ENCODE data around the gene LRRC43.

The LRRC43 gene

GRCh38 chr12:122182887-122183587 is at the start of gene LRRC43:
Gene LRRC43 (plus strand): TSS chr12:122183123. CDS start chr12:122183145, 22 bp downstream.
- no peak for DNase-seq (ENCODE audit: low read depth in 2 of 2)

GRCh38 chr12:122133192-122133950 is 49.6 kb upstream of the LRRC43 start:
- DNase-seq (ENCODE audit: low read depth in 2 of 2) = no peak

- DNase-seq (ENCODE audit: low read depth in 2 of 2) = no peak
Measured at GRCh38 chr12:122135437-122136031, 47.4 kb upstream of the LRRC43 start.

- no peak for DNase-seq (ENCODE audit: low read depth in 2 of 2)
Measured at GRCh38 chr12:122137229-122137628, 45.7 kb upstream of the LRRC43 start.

- no peak for DNase-seq (ENCODE audit: low read depth in 2 of 2)
Measured at GRCh38 chr12:122137681-122138080, 45.2 kb upstream of the LRRC43 start.

GRCh38 chr12:122138181-122138580 is 44.7 kb upstream of the LRRC43 start:
- no peak for DNase-seq (ENCODE audit: low read depth in 2 of 2)

GRCh38 chr12:122138616-122139015 is 44.3 kb upstream of the LRRC43 start:
- DNase-seq (ENCODE audit: low read depth in 2 of 2) = no peak

- DNase-seq (ENCODE audit: low read depth in 2 of 2) = no peak
Measured at GRCh38 chr12:122139266-122139665, 43.7 kb upstream of the LRRC43 start.

- DNase-seq (ENCODE audit: low read depth in 2 of 2) = no peak
Measured at GRCh38 chr12:122139941-122140340, 43.0 kb upstream of the LRRC43 start.

- DNase-seq (ENCODE audit: low read depth in 2 of 2) = no peak
Measured at GRCh38 chr12:122140467-122141257, 42.3 kb upstream of the LRRC43 start.

- no peak for DNase-seq (ENCODE audit: low read depth in 2 of 2)
Measured at GRCh38 chr12:122141911-122142725, 40.8 kb upstream of the LRRC43 start.

- no peak for DNase-seq (ENCODE audit: low read depth in 2 of 2)
Measured at GRCh38 chr12:122142857-122143256, 40.1 kb upstream of the LRRC43 start.

GRCh38 chr12:122144885-122145284 is 38.0 kb upstream of the LRRC43 start:
- no peak for DNase-seq (ENCODE audit: low read depth in 2 of 2)

GRCh38 chr12:122145505-122146330 is 37.2 kb upstream of the LRRC43 start:
- DNase-seq (ENCODE audit: low read depth in 2 of 2) = no peak

GRCh38 chr12:122147514-122148290 is 35.2 kb upstream of the LRRC43 start:
- no peak for DNase-seq (ENCODE audit: low read depth in 2 of 2)

GRCh38 chr12:122148657-122149056 is 34.3 kb upstream of the LRRC43 start:
- DNase-seq (ENCODE audit: low read depth in 2 of 2) = no peak

GRCh38 chr12:122150127-122150681 is 32.7 kb upstream of the LRRC43 start:
- DNase-seq (ENCODE audit: low read depth in 2 of 2) = no peak

GRCh38 chr12:122152754-122153153 is 30.2 kb upstream of the LRRC43 start:
- no peak for DNase-seq (ENCODE audit: low read depth in 2 of 2)

- no peak for DNase-seq (ENCODE audit: low read depth in 2 of 2)
Measured at GRCh38 chr12:122155705-122156104, 27.2 kb upstream of the LRRC43 start.
